Activated T-cell treated with anti-CD3 and anti-CD28 coated beads, Interleukin-2, amount 50 U/mL, for 1 hour (primary cell): ENCODE data around the gene PDLIM7.
"Not testable (repeated sequence)": the region's sequence is repeated elsewhere in the genome, so short reads cannot be mapped to it uniquely, and the experiment has no call there.

Experiments used
- DNase-seq: peaks from one replicate; pipeline ENCODE4 v3.0.0-alpha.2; 2020

PDLIM7 gene

DNA sequence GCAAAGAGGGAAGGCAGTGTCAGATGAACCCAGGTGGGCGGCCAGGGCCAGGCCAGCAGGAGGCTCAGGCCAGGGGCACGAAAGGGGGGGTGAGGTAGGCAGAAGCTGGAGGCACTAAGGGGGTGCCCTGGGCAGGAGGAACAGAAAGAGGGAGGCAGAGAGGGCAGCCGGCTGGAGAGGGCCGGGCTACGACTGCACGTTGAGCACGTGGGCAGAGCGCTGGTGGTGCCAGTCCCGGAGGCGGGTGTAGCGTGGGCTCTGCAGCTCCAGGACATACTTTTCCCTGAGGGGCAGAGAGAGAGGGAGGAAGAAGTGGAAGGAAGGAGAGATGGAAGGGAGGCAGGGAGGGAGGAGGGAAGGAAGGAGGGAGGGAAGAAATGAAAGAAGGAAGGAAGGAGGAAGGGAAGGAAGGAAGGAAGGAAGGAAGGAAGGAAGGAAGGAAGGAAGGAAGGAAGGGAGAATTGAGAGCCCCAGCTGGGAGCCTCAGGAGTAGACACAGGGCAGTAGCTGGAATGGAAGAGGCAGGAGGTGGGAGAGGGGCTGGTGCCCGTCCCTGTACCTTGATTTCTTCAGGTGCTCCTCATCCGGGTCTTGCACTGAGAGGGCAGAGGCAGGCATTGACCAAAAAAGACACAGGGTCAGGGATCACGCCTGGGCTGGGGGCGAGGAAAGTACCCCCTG lies 7.0 kb downstream of the PDLIM7 start:
- DNase-seq, result no peak

DNA sequence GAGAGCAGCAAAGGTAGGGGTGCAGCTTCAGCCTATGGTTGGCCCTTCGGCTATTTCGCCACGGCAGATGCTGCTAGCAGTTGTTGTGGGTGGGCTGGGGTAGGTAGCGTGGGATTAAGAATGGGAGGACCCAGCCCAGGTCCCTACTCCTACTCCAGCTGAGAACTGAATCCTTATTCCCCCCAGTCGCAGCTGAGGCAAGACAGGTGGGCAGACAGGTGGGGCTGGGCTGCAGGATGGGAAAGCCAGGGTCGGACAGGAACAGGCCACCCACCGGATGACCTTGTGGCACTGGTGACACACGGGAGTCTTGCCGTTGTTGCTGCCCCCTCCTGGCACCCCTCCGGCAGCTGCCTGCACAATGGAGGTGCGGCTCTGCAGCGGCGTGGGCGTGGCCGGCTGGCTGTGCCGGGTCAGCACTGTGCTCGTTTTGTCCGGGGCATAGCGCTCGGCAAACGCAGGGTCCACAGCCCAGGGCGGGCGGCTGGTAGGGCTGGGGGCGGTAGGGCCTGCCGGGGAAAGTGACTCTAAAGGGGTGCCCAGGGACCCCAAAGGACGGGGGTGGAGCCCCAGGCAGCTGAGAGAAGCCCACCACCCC lies 8.2 kb downstream of the PDLIM7 start:
- no peak for DNase-seq

DNA sequence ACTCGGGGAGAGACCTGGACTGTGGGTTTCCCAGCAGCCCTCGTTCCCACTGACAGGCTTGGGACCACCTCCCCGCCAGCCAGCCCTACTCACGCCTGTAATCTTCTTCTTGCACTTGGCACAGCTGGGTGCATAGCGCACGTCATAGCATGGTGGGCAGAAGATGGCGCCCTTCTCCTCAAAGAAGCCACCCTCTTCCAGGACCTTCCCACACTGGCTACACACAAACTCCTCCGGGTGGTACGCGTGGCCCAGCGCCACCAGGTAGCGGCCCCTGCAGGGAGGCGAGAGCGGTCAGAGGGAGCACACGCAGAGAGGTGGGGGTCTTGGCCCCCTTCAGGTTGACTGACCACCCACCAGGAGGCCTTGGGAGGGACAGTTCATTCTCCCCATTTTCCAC lies 9.4 kb downstream of the PDLIM7 start:
- DNase-seq, result no peak

DNA sequence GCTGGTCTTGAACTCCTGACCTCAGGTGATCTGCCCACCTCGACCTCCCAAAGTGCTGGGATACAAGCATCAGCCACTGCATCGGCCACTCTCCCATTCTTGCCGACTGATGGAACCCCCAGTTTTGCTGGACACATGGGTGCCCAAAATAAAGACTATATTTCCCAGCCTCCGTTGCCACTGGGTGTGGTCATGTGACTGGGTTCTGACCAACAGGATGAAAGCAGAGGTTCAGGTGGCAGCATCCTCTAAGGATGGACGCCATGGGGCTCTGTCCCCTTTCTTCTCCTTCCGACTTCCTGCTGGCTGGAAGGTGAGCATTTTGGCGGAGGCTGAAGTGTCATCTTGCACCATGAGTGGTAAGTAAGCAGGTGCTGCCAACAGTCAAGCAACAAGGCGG lies 10.3 kb downstream of the PDLIM7 start:
- DNase-seq, result no peak

DNA sequence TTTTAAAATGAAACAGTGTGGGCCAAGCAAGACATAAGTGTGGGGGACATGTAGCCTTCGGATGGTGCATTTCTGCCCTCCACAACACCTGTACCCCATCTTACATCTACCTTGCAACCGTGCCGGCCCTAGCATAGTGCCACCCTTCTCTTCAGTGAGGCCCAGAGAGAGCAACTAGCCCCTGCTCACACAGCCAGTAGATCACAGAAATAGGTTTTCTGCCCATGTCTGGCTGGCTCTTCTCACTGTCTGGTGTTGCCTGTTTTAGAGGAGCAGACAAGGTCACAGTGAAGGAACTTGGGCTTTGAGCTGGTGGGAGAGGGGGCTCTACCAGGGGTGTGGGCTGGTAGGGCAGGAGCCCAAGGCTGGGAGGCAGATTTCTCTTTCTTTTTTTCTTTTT lies 11.1 kb downstream of the PDLIM7 start:
- no peak for DNase-seq

DNA sequence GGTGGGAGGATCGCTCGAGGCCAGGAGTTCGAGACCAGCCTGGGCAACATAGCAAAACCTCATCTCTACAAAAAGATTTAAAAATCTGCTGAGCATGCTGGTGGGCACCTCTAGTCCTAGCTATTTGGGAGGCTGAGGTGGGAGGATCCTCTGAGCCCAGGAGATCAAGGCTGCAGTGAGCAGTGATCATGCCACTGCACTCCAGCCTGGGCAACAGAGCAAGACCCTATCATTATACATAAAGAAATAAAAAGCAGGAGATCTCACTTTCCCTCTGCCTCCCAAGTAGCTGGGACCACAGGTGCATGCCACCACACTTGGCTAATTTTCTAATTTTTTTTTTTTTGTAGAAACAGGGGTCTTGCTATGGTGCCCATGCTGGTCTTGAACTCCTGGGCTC lies 11.7 kb downstream of the PDLIM7 start:
- DNase-seq, result not testable (repeated sequence)

DNA sequence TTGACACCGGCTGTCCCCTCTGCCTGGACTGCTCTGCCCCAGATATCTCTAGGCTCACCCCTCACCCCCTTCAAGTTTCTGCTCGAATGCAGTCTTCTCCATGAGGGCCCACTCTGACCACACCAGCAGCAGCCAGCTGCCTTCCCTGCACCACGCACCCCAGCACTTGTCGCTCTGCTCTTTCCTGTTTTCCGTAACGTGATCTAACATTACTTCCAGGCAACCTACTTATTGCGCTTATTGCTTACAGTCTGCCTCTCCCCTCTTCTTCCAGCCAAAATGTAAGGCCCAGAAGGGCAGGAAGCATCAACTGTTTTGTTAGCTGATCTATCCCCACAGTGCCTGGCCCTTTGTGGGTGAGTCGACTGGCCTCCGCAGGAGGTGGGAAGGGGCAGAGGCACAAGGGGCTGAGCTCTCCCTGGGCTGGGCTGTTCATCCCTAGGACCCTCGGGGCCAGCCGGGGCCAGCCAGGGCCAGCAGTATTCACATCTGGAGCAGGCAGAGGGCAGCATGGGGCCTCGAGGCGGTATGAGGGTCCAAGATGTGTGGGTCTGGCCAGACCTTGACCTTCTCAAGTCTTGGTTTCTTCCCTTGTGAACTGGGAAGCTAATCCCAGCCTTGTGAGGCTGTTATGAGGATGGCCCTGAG lies 12.4 kb downstream of the PDLIM7 start:
- no peak for DNase-seq

DNA sequence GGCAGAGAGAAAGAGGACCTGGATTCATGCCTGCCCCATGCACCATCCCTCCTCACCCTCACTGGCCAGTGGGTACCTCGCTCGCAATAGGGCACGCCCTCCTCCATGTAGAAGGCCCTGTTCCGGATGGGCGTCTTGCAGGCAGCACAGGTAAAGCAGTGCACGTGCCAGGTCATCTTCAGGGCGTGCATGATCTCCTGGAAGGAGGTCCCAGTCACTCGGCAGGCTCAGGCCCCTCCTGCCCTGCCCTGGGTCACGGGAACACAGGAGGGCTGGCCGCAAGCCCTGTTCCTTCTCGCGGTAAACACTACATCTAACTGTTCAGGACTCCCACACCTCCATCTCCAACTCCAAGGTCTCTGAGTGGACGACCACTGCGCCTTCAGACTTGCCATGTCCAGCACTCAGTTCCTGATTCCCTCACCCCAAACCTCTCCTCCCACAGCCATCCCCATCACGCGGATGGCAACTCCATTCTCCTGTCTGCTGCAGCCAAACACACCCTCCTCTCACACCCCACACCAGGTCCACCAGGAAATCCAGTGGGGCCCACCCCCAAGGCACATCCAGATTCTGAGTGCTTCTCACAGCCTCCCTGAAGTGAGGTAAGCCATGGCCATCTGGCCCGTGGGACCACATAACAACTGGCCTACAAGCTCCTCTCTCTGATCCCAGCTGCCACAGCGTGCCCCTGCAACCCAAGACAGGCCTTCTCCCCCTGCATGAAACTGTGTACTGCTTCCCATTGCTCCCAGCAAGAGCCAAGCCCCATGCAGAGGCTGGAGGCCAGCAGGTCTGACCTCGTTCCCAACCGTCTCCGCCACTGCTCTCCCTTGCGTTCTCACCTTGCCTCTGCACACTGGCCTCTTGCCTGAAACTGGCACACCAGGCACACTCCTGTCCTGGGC lies 13.2 kb downstream of the PDLIM7 start:
- DNase-seq, result no peak

DNA sequence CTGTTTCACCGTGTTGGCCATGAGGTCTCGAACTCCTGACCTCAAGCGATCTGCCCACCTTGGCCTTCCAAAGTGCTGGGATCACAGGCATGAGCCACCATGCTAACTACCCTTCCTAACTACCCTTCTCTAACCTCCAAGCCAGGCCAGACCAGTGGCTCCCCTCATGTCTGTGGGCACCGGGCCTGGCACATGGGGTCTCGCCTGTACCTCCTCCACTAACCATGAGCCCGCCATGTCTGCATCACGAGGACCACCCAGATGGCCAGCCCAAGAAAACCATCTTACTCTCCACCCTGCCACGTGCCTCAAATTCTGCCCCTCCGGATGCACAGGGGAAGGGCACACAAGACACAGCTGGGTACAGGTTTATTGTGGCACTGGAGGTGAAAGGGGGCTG lies 14.4 kb downstream of the PDLIM7 start:
- no peak for DNase-seq

DNA sequence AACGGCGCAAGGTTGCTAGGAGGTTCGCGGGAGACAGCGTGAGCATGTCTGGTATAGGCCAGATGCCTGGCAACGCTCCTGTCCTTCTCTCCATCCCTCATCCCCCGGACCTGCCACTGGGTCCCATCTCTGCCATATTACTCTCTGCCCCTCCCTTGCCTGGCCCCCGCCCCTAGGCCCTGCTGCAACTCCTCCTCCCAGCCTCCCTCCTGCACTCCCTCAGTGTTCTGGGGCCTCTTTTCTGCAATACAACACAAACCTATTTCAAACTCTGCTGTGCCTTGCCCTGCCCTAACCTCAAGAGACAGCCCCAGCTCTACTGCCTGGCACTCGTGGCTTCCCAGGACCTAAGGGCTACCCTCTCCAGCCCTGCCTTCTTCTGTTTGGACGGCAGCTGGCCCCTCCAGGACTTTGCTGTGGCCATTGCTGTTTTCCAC lies 15.0 kb downstream of the PDLIM7 start:
- DNase-seq, result no peak

DNA sequence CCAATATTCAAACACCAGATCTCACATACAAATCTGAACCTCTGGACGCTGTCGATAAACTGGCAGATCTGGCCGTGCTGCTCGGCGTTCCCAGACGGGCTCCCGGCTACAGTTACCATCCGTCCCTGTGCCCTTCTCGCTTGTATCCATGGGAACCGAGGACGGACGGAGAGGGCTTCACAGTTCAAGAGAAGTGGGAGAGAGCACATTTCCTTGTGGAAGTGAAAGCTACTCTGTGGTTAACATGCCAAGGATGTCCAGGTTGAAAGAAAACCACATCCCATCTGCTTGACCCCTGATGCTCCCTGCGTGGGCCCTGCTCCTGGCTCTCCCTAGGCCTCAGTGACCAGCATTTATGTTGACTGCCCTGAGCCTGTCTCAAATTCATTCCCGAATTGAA lies 17.6 kb downstream of the PDLIM7 start:
- DNase-seq, result no peak

DNA sequence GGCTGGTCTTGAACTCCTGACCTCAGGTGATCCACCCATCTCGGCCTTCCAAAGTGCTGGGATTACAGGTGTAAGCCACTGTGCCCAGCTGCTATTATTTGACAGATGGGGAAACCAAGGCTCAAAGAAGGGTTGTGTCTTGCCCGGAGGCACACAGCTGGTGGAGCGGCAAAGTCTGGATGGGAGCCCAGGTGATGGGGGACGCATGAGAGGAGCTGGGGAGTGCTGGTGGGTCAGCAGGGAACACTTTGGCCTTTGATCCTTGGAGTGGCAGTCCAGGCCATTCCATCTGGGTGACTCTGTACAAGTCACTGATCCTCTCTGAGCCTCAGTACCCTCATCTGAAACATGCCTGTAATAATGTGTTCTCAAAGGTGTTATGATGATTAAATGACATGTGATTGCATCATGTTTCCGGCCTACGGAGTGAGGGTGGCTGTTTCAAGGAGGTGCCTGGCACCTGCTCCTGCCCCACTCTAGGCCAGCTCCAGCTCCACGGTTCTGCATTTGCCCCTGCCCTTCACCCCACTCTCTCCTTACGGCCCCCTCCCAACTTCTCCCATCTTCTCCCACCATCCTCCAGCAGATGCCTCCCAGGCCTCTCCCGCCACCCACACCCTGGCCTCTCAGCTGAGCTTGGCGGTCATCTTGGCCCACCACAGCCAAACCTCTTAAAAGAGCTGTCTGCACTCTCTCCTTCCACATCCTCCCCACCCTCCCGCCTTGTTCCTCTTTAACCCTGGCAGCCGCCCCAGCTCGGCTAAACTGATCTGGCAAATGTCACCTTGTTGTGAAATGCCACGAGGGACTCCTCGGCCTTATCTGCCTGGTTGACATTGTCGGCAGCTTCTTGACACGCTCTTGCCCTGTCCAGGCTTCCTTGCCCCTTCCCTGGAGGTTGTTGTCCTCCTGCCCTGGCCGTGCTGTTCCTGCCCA lies 18.4 kb downstream of the PDLIM7 start:
- no peak for DNase-seq

DNA sequence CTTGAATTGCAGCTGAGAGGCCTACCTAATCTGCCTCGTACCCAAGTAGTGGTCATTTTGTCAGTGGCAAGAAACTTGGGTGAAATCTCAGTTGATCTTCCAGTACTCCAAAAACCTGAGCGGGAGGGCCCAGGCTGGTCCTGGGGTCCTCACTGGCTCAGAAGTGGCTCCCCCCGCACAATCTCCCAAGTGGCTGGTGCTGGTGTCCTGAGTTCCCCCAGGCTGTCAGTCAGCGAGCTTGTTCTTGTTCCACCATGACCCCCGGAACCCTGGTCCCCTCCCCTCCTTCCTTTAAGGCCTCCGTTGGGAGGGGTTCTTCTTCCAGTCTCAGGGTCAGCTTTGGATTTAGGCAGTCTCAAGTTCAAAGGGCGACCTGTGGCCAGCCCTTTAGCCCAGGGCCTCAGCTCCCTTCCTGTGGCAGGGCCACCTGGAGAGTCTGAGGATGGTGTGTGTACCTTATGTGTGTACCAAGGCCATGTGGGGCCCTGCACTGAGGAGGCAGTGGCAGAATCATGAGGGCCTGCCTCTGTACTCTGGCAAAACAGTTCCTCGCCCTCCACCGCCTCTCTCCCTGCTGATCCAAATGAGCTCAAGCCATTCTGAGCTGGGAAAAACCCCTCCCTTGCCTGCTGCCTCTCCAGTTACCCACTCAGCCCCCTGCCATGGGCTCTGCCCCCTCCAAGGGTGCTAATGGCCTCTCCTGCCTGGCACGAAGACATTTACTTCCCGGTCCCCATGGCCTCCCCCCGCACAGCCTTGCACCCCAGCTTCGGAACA lies 19.5 kb downstream of the PDLIM7 start:
- DNase-seq, result no peak

DNA sequence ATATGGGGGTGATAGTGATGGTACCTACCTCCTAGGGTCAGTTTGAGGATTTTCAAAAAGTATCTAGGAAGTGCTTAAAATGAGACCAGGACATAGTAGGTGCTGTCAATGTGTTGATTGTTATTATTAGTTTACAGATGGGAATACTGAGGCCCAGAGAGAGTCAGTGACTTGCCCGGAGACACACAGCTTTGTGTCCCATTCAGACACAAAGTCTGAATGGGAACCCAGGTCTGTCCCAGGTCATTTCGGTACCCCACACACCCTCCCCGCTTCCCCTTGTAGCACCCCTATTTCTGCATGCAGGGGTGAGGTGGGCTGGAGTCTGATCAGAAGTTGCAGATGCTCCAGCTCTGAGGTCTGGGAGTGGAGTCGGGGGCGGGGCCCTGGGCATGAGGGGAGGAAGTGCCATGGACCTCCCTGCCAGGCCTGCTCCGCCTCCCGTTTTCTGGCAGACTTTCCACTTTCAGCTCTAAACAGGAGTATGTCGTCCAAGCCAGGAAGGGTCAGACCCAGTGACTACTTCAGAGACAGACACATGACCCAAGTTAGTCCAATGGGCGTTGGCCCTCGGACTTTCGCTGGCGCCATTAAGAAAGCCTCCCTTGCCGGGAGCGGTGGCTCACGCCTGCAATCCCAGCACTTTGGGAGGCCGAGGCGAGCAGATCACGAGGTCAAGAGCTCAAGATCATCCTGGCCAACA lies 20.7 kb downstream of the PDLIM7 start:
- no peak for DNase-seq

DNA sequence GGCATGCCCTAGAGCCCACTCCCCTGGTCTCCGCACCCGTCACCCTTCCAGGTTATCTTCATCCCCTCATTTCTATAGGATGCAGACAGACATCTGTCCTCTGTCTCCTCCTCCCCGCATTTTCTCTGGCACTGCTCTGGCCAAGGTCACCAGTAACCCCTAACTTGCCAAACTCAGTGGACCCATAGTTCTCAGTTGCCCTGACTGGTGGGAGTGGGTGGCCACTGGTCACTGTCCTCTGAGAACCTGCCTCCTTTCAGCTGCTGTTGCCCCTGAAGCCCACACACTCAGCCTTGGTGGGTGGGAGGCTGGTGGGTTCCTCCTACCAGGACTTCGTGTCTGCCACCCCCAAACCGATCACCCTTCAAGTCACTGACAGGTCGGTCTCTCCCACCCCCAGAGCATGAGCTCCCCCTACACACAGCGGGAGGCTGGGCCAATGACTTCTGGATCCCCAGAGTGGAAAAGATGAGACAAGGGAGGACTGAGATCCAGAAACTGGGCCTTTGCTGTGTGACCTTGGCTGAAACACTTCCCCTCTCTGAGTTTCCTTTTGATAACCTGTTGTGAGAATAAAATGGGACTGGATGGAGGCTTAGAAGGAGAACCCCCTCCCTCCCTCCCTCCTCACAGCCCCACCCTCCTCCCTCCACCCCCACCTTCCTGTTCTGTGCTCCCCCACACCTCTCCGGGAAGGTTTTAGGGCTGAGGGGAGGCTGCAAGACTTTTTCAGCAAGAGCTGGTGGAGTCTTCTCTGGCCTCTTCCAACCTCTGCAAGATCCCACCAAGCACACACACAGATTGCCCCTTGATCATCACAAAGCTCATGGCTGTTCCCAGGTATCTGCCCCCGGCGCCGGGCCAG lies 21.6 kb downstream of the PDLIM7 start:
- no peak for DNase-seq

DNA sequence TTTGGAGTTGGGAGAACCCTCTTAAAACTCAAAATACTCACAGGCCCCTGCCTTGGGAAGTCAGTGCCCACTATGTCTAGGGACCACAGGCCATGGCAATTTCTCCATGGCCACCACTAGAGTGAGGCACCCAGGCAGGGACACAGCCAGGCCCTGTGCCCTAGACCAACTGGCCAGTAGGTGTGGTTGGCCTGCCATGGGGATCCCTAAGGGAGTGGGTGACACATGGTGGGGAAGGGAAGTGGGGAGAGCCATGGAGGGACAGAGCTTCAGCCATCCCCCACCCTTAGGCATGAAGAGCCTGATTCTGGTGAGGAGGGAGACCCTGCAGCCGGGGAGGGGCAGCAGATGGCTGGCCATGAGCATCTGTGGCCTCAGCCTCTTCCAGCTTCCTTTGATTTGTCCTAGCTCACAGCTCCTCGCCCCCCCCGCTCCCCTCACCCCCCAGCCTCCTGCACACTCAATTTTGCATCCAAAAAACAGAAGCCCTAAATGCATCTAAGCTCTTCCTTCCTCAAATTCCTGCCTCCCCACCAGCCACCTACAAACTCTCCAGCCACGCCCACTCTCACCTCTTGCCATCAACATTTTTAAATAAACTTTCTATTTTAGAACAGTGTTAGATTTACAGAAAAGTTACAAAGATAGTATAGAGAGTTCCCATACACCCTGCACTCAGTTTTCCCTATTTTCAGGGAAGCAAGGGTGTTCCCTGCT lies 22.4 kb downstream of the PDLIM7 start:
- DNase-seq, result no peak

DNA sequence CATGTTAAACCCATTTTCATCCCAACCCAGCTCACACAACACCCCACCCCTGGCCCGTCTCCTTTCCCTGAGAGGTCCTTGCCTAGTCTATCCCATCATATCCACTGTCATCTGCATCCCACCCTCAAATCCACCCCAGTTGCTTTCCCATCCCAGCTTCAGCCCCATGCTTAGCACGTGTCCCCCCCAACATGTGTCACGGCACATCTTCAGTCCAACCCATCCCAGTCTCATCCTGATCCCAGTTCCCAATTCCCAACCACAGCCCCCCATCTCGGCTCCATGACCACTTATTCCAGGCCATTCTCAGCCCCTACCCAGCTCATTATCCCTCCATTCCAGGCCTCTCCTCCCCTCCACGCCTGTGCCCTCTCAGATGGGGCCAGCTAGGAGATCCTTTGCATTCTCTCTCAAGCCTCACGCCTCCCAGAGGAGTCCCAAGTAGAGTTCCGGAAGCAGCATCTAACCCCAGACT lies 23.4 kb downstream of the PDLIM7 start:
- no peak for DNase-seq

DNA sequence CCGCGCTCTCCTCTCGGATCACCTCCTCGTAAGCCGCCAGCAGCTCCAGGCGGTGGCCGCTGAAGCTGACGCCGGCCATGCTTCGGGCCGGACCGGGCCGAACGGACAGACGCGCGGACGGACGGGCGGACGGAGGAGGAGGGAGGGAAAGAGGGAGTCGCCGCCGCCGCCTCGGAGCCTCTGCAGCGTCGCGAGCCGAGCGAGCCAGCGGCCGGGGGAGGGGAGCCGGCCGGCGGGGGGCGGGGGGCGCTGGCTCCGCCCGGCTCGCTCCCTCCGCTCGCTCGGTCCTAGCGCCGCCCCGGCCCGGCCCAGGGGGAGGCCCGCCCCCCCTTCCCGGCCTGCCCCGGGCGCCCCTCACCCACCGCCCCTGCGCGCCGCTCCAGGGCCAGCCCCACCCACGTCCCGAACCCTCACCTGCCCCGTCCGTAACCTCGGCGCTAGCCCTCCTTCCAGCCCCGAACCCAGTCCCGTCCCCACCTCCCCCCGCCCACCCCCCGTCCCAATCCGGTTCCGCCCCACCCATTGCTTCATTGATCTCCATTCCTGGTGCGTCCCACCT lies 23.9 kb downstream of the PDLIM7 start, which contains the start of gene DBN1:
Gene DBN1 (minus strand): TSS at position 192 of the 559 bp plus-strand sequence. CDS start 113 bp downstream, at position 79.
- DNase-seq, result no peak
